Thyroid gland (tissue), 4 donors: ENCODE data around the gene SLC38A4. TPM values are rescaled to one million over a fixed set of nuclear protein-coding genes. Genes with fewer than 3 reads are reported as not detected.

Experiments
- DNase-seq, 2 donors: peaks; one replicate each; pipeline ENCODE4 v3.0.0-alpha.2; 2019
- H3K27ac ChIP-seq, 3 donors: fragments of 200-600 bp; sonication (generic); 1 replicate in 2 of 3; 2 replicates in 1 of 3; pipeline ENCODE4 v1.5.1; 2016 to 2019; ENCODE audit warnings: mild to moderate bottlenecking in 1 of 3, moderate library complexity in 1 of 3
- H3K27me3 ChIP-seq: fragments of 200-600 bp; sonication (generic); one replicate; pipeline ENCODE4 v1.5.1; 2019
- H3K36me3 ChIP-seq, 2 donors: fragments of 200-600 bp; sonication (generic); one replicate each; pipeline ENCODE4 v1.5.1; 2016 to 2019
- H3K4me1 ChIP-seq, 2 donors: fragments of 200-600 bp; sonication (generic); one replicate each; pipeline ENCODE4 v1.5.1; 2017 to 2019
- H3K4me3 ChIP-seq, 3 donors: fragments of 200-600 bp; sonication (generic); replicated peaks in 1 of 3; 1 replicate in 2 of 3; 2 replicates in 1 of 3; pipeline ENCODE4 v1.5.1; 2016; ENCODE audit warnings: mild to moderate bottlenecking in 1 of 3
- H3K9me3 ChIP-seq: fragments of 200-600 bp; sonication (generic); one replicate; pipeline ENCODE4 v1.5.1; 2017
- POLR2A ChIP-seq, 2 donors: fragments of 450-650 bp; IDR thresholded peaks; one replicate each; pipeline ENCODE4 v1.6.1; 2017; ENCODE audit warnings: antibody characterized with exemption in 2 of 2, mild to moderate bottlenecking in 2 of 2, moderate library complexity in 1 of 2
- WGBS, 2 donors: methylation state at CpG; one replicate each; pipeline ENCODE4 v1.1.5; 2017; 5-methylcytosine and 5-hydroxymethylcytosine counted together
- intact Hi-C: fragments of 100-400 bp; cut with DNase I; formaldehyde crosslinking; loops from one replicate; pipeline ENCODE4 v1.15.1; 2023
- total RNA-seq, 4 donors: library from RNA; depleted of rRNA; stranded (reverse); fragments of >200 nt; gene quantifications; one replicate each; pipeline ENCODE4 v1.2.3, GENCODE V29; 2016
- TF ChIP-seq, protein P1 (sequence below), 6 experiments: fragments of 200-600 bp in 3 of 6; fragments of 450-650 bp in 3 of 6; sonication (generic) in 3 of 6; IDR thresholded peaks; one replicate each; pipeline ENCODE4 v1.5.1; 2016 to 2019; ENCODE audit warnings: antibody characterized with exemption in 6 of 6, mild to moderate bottlenecking in 2 of 6, inconsistent platforms in 1 of 6, moderate library complexity in 1 of 6

The SLC38A4 gene
- total RNA-seq, 4 donors from 2014 or later: 0.11 to 1.8 (median 1.3) TPM

DNA sequence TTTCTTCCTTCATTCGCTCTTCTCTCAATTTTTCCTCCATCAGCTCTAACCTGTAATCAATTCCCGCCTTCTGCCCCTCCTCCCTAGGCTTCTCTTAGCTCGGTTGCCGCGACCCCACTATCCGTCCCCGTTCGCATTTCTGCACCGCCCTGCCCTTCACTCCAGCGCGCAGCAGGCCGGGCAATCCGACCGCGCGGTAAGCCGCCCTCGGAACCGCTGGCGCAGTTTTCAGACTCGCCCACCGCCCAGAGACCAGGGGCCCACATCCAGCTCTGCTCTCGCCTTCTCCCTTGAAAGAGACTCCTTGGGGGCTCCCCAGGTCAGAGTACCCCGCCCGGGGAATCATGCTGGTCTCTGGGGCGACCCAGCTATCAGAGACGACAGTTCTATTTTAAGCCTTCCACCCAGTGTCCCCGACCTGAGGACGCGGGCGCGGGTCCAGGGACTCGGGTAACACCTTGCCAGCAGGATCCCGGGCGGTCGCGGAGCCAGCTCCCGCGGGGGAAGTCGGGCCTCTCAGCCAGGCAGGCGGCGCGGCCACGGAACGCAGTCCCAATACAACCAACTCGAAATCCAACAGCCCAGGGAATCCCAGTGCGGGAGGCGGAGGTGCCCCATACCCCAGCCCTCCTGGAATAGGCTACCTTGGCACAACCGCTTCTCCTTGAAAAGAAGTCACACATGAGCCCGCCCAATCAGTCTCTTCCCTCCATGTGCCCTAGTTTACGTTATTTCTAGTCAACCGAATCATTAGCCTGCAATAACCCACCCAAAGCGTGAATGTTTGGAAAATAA, 5.7 kb upstream of the SLC38A4 start:
- intact Hi-C loops: no loop called here

GRCh38 chr12:46830731-46831334, 5.0 kb upstream of the SLC38A4 start:
- intact Hi-C loops: no loop called here

More for the DNA sequence above, 5.7 kb upstream of the SLC38A4 start:
- Histone ChIP-seq H3K27ac (no peak overlapping the region), H3K36me3 (no peaks in the 10 kb centered on the region), H3K4me3 (peak overlapping the region in 1 of 3 donors; percentile 12), H3K9me3 (no peaks in the 10 kb centered on the region), H3K27me3 (peaks cover 4% of the 10 kb centered on the region), H3K4me1 (peaks cover 0 to 10% of the 10 kb centered on the region in 2 donors)
- peak; percentile 4 to 20 for DNase-seq
- WGBS, 2 donors: 2 to 6% methylated on average over 39 to 51 of the region's 53 CpGs
- TF ChIP-seq POLR2A (IDR thresholded peaks at IDR 0.05): no peak
- TF ChIP-seq, protein P1, sequence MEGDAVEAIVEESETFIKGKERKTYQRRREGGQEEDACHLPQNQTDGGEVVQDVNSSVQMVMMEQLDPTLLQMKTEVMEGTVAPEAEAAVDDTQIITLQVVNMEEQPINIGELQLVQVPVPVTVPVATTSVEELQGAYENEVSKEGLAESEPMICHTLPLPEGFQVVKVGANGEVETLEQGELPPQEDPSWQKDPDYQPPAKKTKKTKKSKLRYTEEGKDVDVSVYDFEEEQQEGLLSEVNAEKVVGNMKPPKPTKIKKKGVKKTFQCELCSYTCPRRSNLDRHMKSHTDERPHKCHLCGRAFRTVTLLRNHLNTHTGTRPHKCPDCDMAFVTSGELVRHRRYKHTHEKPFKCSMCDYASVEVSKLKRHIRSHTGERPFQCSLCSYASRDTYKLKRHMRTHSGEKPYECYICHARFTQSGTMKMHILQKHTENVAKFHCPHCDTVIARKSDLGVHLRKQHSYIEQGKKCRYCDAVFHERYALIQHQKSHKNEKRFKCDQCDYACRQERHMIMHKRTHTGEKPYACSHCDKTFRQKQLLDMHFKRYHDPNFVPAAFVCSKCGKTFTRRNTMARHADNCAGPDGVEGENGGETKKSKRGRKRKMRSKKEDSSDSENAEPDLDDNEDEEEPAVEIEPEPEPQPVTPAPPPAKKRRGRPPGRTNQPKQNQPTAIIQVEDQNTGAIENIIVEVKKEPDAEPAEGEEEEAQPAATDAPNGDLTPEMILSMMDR (IDR thresholded peaks at IDR 0.05): no peak

GRCh38 chr12:46824709-46825108, 1.1 kb downstream of the SLC38A4 start:
- intact Hi-C loops: no loop called here
- no peak for DNase-seq
- 97 to 98% methylated on average over 2 of the region's 2 CpGs for WGBS, 2 donors
- no peaks in the 10 kb centered on the region for H3K9me3 ChIP-seq
- TF ChIP-seq POLR2A (IDR thresholded peaks at IDR 0.05): no peak
- TF ChIP-seq, protein P1 (IDR thresholded peaks at IDR 0.05): no peak
- no peaks in the 10 kb centered on the region for H3K27me3 ChIP-seq
- no peak overlapping the region for H3K4me3 ChIP-seq
- H3K36me3 ChIP-seq: no peaks in the 10 kb centered on the region
- H3K27ac ChIP-seq: no peak overlapping the region
- peaks cover 0 to 3% of the 10 kb centered on the region in 2 donors for H3K4me1 ChIP-seq

More at GRCh38 chr12:46830731-46831334, 5.0 kb upstream of the SLC38A4 start:
- Histone ChIP-seq H3K4me3 (peak overlapping the region in 1 of 3 donors; percentile 12), H3K27ac (no peak overlapping the region), H3K36me3 (no peaks in the 10 kb centered on the region), H3K9me3 (no peaks in the 10 kb centered on the region), H3K27me3 (peaks cover 4% of the 10 kb centered on the region), H3K4me1 (peaks cover 0 to 11% of the 10 kb centered on the region in 2 donors)
- no peak for DNase-seq
- TF ChIP-seq, protein P1 (IDR thresholded peaks at IDR 0.05): no peak
- no peak for TF ChIP-seq POLR2A (IDR thresholded peaks at IDR 0.05)
- 10 to 11% methylated on average over 25 to 28 of the region's 28 CpGs for WGBS, 2 donors

- Histone ChIP-seq H3K36me3 (no peaks in the 10 kb centered on the region), H3K4me3 (no peak overlapping the region), H3K4me1 (no peaks in the 10 kb centered on the region), H3K27me3 (no peaks in the 10 kb centered on the region), H3K9me3 (no peaks in the 10 kb centered on the region), H3K27ac (no peak overlapping the region)
- no peak for DNase-seq
- intact Hi-C loops: no loop called here
- TF ChIP-seq POLR2A (IDR thresholded peaks at IDR 0.05): no peak
- TF ChIP-seq, protein P1 (IDR thresholded peaks at IDR 0.05): no peak
These were observed 7.2 kb downstream of the SLC38A4 start for GRCh38 chr12:46818642-46819041.

- H3K4me1 ChIP-seq: no peaks in the 10 kb centered on the region
- TF ChIP-seq, protein P1 (IDR thresholded peaks at IDR 0.05): no peak
- no peak for TF ChIP-seq POLR2A (IDR thresholded peaks at IDR 0.05)
- H3K4me3 ChIP-seq: no peak overlapping the region
- no peaks in the 10 kb centered on the region for H3K9me3 ChIP-seq
- no peaks in the 10 kb centered on the region for H3K36me3 ChIP-seq
- intact Hi-C loops: no loop called here
- 60 to 65% methylated on average over 2 of the region's 2 CpGs for WGBS, 2 donors
- no peaks in the 10 kb centered on the region for H3K27me3 ChIP-seq
- no peak for DNase-seq
- H3K27ac ChIP-seq: no peak overlapping the region
These were observed 10.0 kb downstream of the SLC38A4 start for GRCh38 chr12:46815809-46816208.
